ENCODE measurements around the gene ZNF597.
A peak's percentile ranks its signal among the peaks of the same experiment; 100 is the strongest.

ZNF597 gene

DNA sequence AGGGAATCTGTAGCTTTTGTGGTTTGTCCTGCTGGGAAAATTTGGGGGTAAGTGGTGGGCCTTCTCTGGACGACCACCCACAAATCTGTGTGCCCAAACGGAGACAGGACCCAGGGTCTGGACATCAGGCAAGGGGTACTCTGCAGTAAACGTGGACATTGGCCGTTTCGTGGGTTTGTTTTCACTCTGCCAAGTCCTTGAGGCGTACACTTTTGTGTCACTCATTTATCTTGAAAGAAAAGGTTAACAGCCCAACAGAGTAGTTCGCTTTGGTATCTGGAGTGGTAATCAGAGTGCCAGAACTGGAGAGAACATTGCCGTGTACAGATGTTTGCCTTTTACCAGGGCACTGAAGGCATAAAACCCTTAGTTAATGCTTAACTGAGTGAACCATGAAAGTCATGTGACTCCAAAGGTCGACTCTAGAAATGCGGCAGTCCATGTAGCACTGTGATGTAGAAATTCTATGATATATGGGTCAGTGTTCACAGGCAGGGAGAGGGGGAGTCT, 15.6 kb upstream of the ZNF597 start:
- TF ChIP-seq, protein P1, sequence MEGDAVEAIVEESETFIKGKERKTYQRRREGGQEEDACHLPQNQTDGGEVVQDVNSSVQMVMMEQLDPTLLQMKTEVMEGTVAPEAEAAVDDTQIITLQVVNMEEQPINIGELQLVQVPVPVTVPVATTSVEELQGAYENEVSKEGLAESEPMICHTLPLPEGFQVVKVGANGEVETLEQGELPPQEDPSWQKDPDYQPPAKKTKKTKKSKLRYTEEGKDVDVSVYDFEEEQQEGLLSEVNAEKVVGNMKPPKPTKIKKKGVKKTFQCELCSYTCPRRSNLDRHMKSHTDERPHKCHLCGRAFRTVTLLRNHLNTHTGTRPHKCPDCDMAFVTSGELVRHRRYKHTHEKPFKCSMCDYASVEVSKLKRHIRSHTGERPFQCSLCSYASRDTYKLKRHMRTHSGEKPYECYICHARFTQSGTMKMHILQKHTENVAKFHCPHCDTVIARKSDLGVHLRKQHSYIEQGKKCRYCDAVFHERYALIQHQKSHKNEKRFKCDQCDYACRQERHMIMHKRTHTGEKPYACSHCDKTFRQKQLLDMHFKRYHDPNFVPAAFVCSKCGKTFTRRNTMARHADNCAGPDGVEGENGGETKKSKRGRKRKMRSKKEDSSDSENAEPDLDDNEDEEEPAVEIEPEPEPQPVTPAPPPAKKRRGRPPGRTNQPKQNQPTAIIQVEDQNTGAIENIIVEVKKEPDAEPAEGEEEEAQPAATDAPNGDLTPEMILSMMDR (IDR thresholded peaks at IDR 0.05): no peak
- Histone ChIP-seq H3K4me3 (peak overlapping the region; percentile 87), H3K27ac (peak overlapping the region; percentile 85 to 94)
- no peak for DNase-seq (ENCODE audit: low spot score)

DNA sequence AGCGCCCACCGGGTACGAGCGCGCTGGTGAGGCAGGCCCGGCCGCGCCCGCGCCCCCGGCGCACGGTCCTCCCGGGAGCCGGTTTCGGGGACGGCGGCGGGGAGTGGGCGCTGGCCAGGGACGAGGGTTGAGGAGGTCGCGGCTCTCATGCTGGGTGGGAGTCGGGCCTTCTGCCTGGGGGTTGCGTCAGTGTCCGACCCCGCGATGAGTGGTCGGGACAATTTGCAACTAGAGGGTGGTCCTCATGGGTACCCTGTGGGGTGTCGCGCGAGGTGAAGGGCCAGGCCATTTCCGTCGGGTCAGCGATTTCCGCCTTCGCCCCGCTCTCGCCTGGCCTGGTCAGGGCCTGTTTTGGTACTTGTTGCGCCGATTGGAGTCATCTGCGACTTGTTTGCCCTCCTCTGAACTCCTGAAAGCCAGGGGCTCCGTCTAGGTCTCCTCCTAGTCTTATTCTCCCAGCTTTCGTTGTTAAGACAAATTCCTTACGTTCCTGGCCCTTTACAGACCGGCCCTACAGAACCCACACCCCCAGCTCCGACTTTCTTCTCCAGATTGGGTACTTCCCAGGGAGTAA, 15.1 kb upstream of the ZNF597 start:
- no peak for DNase-seq (ENCODE audit: low spot score)
- Histone ChIP-seq H3K4me3 (peak overlapping the region; percentile 87), H3K27ac (peak overlapping the region; percentile 85 to 94)
- TF ChIP-seq, protein P1 (IDR thresholded peaks at IDR 0.05): no peak

DNA sequence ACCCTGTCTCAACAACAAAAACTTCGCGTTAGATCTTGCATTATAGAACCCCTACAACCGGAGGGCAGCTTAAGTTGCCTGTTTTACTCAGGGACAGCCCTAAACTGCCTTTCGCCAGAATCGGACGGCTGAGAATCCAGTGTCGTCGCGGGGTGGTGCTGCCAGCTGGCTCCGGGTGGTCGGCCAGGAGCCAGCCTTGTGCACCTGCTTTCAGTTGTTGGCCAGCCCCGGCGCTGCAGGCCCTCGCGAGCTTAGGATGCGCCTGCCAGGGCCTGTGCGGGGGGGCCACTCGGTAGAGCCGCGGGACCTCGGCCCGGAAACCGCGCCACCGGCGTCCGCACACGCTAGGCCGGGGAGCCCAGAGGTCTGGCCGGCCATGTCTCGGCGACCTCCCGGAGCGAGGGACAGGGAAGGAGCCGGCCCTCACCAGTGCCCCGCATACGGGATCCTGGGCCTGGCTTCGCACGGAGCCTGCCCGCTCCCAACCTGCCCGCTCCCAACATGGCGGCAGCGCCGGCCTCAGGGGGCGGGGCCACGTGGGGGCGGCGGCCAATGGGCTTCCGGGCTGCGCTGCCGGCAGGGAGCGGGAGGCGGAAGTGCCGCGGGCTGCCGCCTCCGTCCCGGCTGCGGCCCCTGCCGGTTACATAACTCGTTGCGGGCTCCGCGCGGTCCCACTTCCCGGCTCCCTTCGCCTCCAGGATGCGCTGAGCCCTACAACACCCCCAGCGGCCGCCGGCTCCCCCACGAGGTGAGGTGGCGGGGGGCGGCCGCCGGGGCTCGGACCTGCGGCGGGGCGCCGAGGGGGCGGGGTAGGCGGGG, 14.3 kb upstream of the ZNF597 start:
- DNase-seq (ENCODE audit: low spot score): peak; percentile 89
- H3K4me3 ChIP-seq: peak overlapping the region; percentile 87
- TF ChIP-seq, protein P1 (IDR thresholded peaks at IDR 0.05): peak; percentile 28
- peak overlapping the region; percentile 85 to 94 for H3K27ac ChIP-seq

DNA sequence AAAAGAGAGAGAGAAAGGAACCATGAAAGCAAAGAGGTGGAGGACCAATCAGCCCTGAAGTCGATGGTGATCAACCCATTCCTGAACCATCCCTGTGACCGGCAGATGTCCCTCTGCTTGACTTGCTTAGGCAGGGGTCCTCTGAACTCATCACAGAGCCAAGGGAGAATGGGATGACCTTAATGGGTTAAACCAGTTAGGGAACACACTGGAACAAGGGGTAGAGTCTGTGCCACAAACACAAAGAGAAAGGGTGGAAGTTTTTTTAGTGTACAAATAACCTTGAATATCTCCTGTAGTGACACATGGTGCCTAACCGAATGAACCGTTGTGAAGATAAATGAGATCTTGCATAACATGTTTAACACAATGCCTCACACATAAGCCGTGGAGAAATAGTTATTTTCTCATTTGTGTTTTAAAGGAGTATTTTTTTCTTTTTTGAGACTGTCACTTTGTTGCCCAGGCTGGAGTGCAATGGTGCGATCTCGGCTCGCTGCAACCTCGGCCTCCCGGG, 11.4 kb upstream of the ZNF597 start:
- H3K27ac ChIP-seq: no peak overlapping the region
- H3K4me3 ChIP-seq: no peak overlapping the region
- DNase-seq (ENCODE audit: low spot score): peak; percentile 28
- TF ChIP-seq, protein P1 (IDR thresholded peaks at IDR 0.05): no peak

DNA sequence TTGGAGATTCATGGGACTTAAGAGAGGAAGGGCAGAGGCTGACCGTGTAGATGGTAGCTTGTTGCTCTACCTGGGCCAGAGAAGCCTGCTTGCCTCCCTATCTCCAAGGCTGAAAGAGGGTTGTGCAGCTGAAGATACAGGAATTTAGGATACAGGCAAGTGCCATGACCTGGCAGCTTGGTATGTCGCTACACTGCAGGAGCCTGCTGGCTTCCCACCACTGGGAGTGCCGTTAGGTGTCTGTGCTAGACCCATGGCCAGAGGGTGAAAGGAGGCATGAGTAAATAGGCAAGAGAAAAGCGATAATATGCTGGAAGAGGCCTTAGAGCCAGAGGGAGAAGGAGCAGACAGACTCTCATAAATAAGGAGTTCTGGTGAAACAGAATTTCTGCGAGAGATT, 10.8 kb upstream of the ZNF597 start:
- H3K27ac ChIP-seq: no peak overlapping the region
- H3K4me3 ChIP-seq: no peak overlapping the region
- TF ChIP-seq, protein P1 (IDR thresholded peaks at IDR 0.05): no peak
- DNase-seq (ENCODE audit: low spot score): no peak

DNA sequence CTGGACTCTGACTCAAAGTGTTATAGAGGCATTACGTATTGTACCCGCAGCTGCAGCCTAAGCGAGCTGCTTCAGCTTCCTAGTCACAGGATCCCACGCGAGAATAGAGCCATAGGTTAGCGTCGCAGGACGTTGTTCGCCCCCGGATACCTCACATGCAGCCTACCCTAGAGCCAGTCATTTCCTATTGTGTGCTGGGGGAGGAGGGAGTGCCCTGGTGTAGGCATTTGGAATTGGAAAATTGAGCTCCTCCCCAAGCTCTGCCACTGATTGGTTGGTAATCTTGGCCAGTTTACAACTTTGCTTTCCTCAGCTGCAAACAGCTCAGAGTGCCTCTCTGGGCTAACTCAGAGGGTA, 706 bp upstream of the ZNF597 start:
- H3K4me3 ChIP-seq: peak overlapping the region; percentile 72
- H3K27ac ChIP-seq: peak overlapping the region; percentile 33 to 82
- no peak for DNase-seq (ENCODE audit: low spot score)
- TF ChIP-seq, protein P1 (IDR thresholded peaks at IDR 0.05): no peak

Measured in coronary artery (tissue), 2 donors.